ENCODE measurements around the gene ARHGAP25. TPM values are rescaled to one million over a fixed set of nuclear protein-coding genes. Genes with fewer than 3 reads are reported as not detected.
A peak's percentile ranks its signal among the peaks of the same experiment; 100 is the strongest.

The ARHGAP25 gene
- total RNA-seq, 1 donor from 2014 or later: 7.3 TPM

- DNase-seq (peak; percentile 46), ATAC-seq (ENCODE audit: poor library complexity) (peak; percentile 66)
- intact Hi-C loops (cut with DNase I): loop anchor here (10.0 kb wide), 1 partner anchor 231 kb away; no protein-coding TSS in a partner anchor
Observed at GRCh38 chr2:68715353-68716041, 19.1 kb upstream of the ARHGAP25 start.

DNA sequence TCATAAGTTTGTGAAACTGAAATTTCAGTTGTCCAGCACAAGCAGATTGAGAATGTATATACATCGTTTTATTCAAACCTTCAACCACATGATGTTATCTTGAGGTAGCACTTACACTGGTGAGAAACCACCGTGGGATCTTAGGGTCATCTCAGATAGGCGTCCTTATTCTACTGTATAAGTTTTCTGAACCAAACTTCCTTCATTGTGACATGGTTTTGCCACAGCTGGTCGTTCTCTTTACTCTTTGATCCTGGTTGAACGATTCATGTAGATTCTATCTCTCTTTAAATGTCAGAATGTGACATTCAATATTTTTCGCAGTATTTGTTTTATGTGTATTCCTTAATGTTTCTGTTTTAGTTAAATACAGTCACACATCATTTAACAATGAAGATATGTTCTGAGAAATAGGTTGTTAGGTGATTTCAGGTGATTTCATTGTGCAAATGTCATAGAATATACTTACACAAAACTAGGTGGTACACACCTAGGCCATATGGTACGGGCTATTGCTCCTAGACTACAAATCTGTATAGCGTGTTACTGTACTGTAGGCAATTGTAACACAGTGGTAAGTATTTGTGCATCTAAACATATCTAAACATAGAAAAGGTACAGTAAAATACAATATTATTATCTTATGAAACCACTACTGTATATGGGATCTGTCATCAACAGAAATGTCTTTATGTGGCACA, 17.9 kb upstream of the ARHGAP25 start:
- ATAC-seq (ENCODE audit: poor library complexity) (no peak), DNase-seq (no peak)
- intact Hi-C loops (cut with DNase I): loop anchor here (10.0 kb wide), 1 partner anchor 232 kb away; no protein-coding TSS in a partner anchor

GRCh38 chr2:68717305-68717661, 17.3 kb upstream of the ARHGAP25 start:
- intact Hi-C loops (cut with DNase I): loop anchor here (10.0 kb wide), 1 partner anchor 232 kb away; no protein-coding TSS in a partner anchor
- DNase-seq (no peak), ATAC-seq (ENCODE audit: poor library complexity) (no peak)

DNA sequence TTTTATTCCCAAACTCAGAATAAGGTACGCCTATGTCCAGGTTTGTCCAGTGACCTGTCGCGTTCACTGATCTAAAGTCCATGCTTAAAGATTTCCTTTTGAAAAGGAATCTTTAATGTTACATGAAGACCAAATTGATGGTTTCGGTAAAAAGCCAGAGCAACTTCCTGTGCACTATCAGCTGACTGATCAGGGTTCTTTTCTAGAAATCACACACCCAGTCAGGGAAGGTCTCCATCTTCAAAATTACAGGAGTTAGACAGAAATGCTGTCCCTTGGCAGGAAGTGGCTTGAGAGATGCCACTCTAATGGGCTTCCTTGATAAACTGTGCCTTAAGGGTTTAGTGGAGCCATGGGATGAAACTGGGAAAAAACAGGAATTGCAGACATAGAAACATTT, 14.7 kb upstream of the ARHGAP25 start:
- intact Hi-C loops (cut with DNase I): loop anchor here (10.0 kb wide), 1 partner anchor 235 kb away; no protein-coding TSS in a partner anchor
- DNase-seq (no peak), ATAC-seq (ENCODE audit: poor library complexity) (no peak)

DNA sequence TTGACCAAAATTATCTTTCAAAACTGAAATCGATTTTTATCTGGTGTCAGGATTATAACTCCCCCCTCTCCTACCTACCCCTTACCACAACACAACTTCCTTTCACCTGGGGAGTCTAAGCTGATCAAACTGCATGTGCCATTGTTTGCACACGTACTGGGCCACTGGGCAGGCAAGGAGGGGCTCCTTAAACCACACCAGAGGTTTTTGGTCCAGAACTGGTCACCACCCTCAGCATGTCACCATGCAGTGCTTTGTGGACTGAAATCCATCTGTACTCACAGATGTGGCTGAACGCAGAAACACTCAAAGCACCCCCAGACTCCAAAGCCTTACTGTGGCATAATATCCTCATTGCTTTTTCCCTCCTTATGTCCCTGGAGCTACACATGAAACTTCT, 13.9 kb upstream of the ARHGAP25 start:
- DNase-seq: no peak
- intact Hi-C loops (cut with DNase I): no loop called here
- no peak for ATAC-seq (ENCODE audit: poor library complexity)

DNA sequence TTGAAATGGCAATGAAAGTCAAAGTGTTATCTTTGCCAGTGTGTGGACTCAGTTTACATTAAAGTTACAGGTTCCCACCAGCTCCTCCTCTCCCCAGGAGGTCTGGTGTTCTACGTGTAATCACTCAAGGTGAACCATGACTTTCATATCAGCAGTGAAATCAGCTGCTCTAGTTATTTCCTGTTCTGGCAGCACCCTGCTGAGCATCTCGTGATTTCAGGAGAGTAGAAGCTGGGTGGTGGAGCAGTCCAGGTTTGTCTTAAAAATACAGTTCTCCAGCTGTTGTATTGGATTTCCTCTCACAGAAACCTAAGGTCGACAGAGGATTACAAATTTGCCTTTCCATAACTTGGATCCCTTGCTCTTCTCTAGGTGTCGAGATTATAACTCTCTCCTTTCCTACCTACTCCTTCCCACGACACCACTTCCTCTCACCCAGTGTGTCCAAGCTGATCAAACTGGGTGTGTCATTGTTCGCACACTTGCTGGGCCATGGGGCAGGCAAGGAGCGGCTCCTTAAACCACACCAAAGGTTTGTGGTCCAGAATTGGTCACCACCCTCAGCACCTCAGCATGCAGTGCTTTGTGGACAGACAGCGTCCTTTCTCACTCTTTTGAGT, 13.0 kb upstream of the ARHGAP25 start:
- ATAC-seq (ENCODE audit: poor library complexity): no peak
- intact Hi-C loops (cut with DNase I): no loop called here
- DNase-seq: no peak

DNA sequence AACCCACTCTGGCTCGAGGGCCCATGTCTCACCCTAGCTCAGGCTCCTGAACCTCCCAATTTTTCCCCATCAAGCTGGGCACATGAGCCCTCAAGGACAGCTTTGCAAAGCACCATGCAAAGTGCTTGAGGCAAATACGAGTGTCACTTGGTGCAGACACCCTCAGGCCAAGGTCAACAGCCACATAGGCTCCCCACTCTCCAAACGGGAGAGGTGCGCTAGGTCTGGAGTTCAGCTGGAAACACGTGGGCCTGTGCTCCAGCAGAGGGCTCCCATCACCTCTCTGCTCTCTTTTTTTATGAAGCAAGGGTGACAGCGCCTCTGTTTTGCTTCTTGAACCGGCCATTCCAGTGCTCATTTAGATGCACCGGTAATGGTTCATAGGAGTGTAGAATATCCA, 11.9 kb upstream of the ARHGAP25 start:
- DNase-seq (no peak), ATAC-seq (ENCODE audit: poor library complexity) (no peak)
- intact Hi-C loops (cut with DNase I): no loop called here

DNA sequence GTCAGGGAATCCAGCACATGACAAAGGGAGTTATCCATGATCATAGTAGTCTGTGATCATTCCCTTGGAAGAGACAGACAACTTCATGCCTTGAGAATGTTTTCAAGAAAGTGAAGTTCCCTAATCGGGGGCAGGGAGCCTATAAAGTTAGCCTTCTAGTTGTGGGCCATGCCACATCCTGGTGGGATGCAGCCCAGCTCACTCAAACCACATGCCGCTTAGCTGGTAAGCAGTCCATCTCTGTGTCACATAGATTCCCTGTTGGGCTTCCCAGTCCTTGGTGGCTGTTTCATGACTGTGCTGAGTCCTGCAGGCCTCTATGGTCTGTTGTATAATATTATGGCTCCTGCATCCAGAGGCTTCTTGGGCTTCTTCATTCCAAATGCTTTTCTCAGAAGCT, 11.4 kb upstream of the ARHGAP25 start:
- ATAC-seq (ENCODE audit: poor library complexity) (no peak), DNase-seq (no peak)
- intact Hi-C loops (cut with DNase I): no loop called here

- ATAC-seq (ENCODE audit: poor library complexity) (no peak), DNase-seq (no peak)
- intact Hi-C loops (cut with DNase I): no loop called here
Observed at GRCh38 chr2:68726100-68726499, 8.5 kb upstream of the ARHGAP25 start.

DNA sequence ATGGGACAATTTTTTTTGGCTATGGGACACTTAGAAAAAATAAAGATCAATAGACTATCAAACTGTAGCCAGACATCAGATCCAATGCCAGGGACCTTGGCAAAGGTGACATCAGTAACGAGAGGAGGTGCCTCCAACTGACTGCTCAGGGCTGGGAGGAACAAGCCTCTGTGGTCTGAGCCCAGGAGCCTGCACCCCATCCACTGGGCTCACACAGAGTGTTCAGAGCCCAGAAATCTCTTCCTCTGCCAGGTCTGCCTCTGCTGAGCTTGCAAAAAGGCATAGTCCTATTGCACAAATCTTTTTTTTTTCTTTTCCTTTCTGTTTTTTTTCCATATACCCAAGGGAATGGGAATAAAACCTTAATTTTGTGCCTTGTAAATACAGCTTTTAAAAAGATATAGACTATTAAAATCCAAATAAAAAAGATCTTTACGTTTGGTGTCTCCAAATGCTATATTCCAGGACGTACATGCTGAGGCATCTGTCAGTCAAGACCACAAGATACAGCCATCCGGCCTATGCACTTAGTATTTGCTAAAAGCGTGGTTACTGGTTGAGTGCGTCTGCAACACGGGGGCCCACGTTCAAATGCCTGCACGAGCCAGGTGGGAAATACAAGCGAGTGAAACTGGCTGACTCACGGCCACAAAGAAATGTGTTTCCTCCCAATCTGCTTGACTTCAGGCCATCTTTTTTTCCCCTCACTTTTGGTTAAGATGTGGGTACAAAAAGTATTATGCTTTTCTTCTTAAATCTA, 7.8 kb upstream of the ARHGAP25 start:
- DNase-seq (peak; percentile 45), ATAC-seq (ENCODE audit: poor library complexity) (peak; percentile 58)

GRCh38 chr2:68727683-68728375, 6.8 kb upstream of the ARHGAP25 start:
- ATAC-seq (ENCODE audit: poor library complexity) (no peak), DNase-seq (no peak)
- intact Hi-C loops (cut with DNase I): no loop called here

More for the DNA sequence above, 7.8 kb upstream of the ARHGAP25 start:
- intact Hi-C loops (cut with DNase I): no loop called here

GRCh38 chr2:68730828-68731227, 3.8 kb upstream of the ARHGAP25 start:
- intact Hi-C loops (cut with DNase I): no loop called here
- DNase-seq: no peak
- ATAC-seq (ENCODE audit: poor library complexity): no peak

GRCh38 chr2:68732036-68732932, 2.3 kb upstream of the ARHGAP25 start:
- ATAC-seq (ENCODE audit: poor library complexity) (no peak), DNase-seq (no peak)
- intact Hi-C loops (cut with DNase I): no loop called here

DNA sequence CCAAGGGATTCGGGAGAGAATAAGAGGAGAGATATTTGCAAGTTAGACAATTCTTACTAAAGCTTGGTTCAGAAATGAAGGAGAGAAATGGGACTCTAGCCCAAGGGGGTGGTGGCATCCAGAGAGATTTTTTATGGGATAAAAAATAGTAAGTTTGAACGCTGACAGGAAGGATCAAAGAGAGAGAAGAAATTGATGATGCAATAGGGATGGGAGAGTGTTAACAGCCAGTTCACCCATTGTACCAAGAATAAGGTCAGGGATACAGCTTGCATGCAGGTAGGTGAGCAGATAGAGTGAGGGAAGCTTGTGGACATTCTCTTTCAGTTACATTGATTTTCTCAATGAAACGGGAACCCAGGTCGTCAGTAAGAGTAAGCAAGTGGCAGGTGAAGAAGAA, 1.2 kb upstream of the ARHGAP25 start:
- ATAC-seq (ENCODE audit: poor library complexity) (no peak), DNase-seq (no peak)
- intact Hi-C loops (cut with DNase I): no loop called here

DNA sequence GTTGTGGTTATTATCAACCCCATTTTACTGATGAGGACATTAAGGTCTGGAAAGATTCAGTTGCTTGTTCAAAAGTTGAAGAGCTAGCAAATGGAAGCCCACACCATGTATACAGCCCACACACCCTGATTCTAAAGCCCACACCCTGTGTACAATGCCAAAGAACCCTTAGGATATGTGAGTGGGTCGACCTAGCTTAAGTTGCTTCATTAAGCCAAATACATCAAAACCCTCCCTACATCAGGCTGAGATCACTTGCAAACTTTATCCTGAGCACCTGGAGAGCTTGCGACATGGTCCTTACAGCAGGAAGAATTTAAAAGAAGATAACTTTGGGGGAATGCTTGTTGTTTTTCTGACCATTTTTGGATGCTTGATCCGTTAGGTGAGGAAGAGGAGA, 435 bp upstream of the ARHGAP25 start:
- intact Hi-C loops (cut with DNase I): no loop called here
- DNase-seq (no peak), ATAC-seq (ENCODE audit: poor library complexity) (no peak)

DNA sequence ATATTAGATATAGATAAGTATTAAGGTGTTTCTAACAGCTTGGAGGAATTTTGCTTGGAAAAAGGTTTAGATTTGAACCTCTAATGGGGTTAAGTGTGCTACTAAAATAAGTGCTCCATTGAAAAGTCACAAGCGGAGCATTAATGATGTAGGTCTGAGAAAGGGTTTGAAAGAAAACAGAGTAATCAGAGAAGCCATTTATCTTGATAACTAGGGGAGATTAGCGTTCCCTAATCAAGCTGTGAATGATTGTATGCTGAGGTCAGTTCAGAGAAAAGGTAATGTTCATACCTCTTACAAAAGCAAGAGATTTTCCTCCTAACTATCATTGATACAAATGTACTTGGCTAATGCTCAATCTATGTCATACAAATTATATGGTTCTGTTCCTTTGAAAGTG, 1.5 kb downstream of the ARHGAP25 start:
- no peak for ATAC-seq (ENCODE audit: poor library complexity)
- intact Hi-C loops (cut with DNase I): no loop called here
- no peak for DNase-seq

- intact Hi-C loops (cut with DNase I): no loop called here
- ATAC-seq (ENCODE audit: poor library complexity) (no peak), DNase-seq (no peak)
Observed at GRCh38 chr2:68737711-68738110, 3.1 kb downstream of the ARHGAP25 start.

Measured in Right ventricle myocardium superior (tissue), 1 donor.